ENCODE results near the gene KIAA1549. TPM values are rescaled to one million over a fixed set of nuclear protein-coding genes. Genes with fewer than 3 reads are reported as not detected.
A peak's percentile ranks its signal among the peaks of the same experiment; 100 is the strongest.

Gene KIAA1549
- total and polyA plus RNA-seq, 5 experiments from 2014 or later = 0.39 to 0.47 TPM; not detected in 3

- DNase-seq (no peak), ATAC-seq (no peak)
- H3K36me3 Mint-ChIP-seq = no peaks in the 10 kb centered on the region
- peaks cover 0 to 10% (median 5%) of the 10 kb centered on the region in 5 donors for H3K27me3 Mint-ChIP-seq
- no peak overlapping the region for H3K27ac Mint-ChIP-seq
- POLR2A ChIA-PET = no interaction called here
- no peak overlapping the region for H3K4me3 Mint-ChIP-seq
- H3K9me3 Mint-ChIP-seq = no peaks in the 10 kb centered on the region
- H3K4me1 Mint-ChIP-seq = peaks cover 0 to 2% (median 0%) of the 10 kb centered on the region in 4 donors
Observed at GRCh38 chr7:138970446-138970845, 10.7 kb downstream of the KIAA1549 start.

- Mint-ChIP-seq H3K9me3 (no peaks in the 10 kb centered on the region), H3K27me3 (peaks cover 0 to 9% (median 1%) of the 10 kb centered on the region in 5 donors), H3K4me3 (no peak overlapping the region), H3K27ac (no peak overlapping the region), H3K4me1 (peaks cover 0 to 5% (median 2%) of the 10 kb centered on the region in 4 donors), H3K36me3 (no peaks in the 10 kb centered on the region)
- ATAC-seq (no peak), DNase-seq (no peak)
- POLR2A ChIA-PET = no interaction called here
Observed at GRCh38 chr7:138967159-138967558, 14.0 kb downstream of the KIAA1549 start.

- H3K36me3 Mint-ChIP-seq = peaks cover 0 to 1% (median 0%) of the 10 kb centered on the region in 3 donors
- peaks cover 0 to 4% (median 1%) of the 10 kb centered on the region in 5 donors for H3K27me3 Mint-ChIP-seq
- no peak overlapping the region for H3K4me3 Mint-ChIP-seq
- peaks cover 0 to 4% (median 1%) of the 10 kb centered on the region in 4 donors for H3K4me1 Mint-ChIP-seq
- H3K27ac Mint-ChIP-seq = peak overlapping the region in 2 of 10 donors; percentile 29 to 70
- POLR2A ChIA-PET = no interaction called here
- DNase-seq (no peak), ATAC-seq (no peak)
- no peaks in the 10 kb centered on the region for H3K9me3 Mint-ChIP-seq
Observed at GRCh38 chr7:138964624-138965436, 16.4 kb downstream of the KIAA1549 start.

- no peak overlapping the region for H3K27ac Mint-ChIP-seq
- DNase-seq (no peak), ATAC-seq (no peak)
- no peak overlapping the region for H3K4me3 Mint-ChIP-seq
- POLR2A ChIA-PET = no interaction called here
- H3K36me3 Mint-ChIP-seq = peaks cover 0 to 1% (median 0%) of the 10 kb centered on the region in 3 donors
- H3K4me1 Mint-ChIP-seq = peaks cover 0 to 4% (median 1%) of the 10 kb centered on the region in 4 donors
- no peaks in the 10 kb centered on the region for H3K9me3 Mint-ChIP-seq
- H3K27me3 Mint-ChIP-seq = peaks cover 0 to 4% (median 1%) of the 10 kb centered on the region in 5 donors
Observed at GRCh38 chr7:138963675-138964074, 17.5 kb downstream of the KIAA1549 start.

- peaks cover 0 to 4% (median 1%) of the 10 kb centered on the region in 5 donors for H3K27me3 Mint-ChIP-seq
- no peak overlapping the region for H3K27ac Mint-ChIP-seq
- H3K4me1 Mint-ChIP-seq = peaks cover 0 to 4% (median 1%) of the 10 kb centered on the region in 4 donors
- H3K9me3 Mint-ChIP-seq = no peaks in the 10 kb centered on the region
- ATAC-seq (no peak), DNase-seq (no peak)
- POLR2A ChIA-PET = no interaction called here
- no peak overlapping the region for H3K4me3 Mint-ChIP-seq
- peaks cover 0 to 1% (median 0%) of the 10 kb centered on the region in 3 donors for H3K36me3 Mint-ChIP-seq
Observed at GRCh38 chr7:138962561-138963270, 18.5 kb downstream of the KIAA1549 start.

GRCh38 chr7:138961159-138961558, 20.0 kb downstream of the KIAA1549 start:
- no peak overlapping the region for H3K4me3 Mint-ChIP-seq
- no peak for ATAC-seq
- POLR2A ChIA-PET = no interaction called here
- H3K9me3 Mint-ChIP-seq = peaks cover 0 to 6% (median 0%) of the 10 kb centered on the region in 9 donors
- peaks cover 0 to 4% (median 1%) of the 10 kb centered on the region in 5 donors for H3K27me3 Mint-ChIP-seq
- H3K27ac Mint-ChIP-seq = no peak overlapping the region
- H3K4me1 Mint-ChIP-seq = peaks cover 0 to 4% (median 1%) of the 10 kb centered on the region in 4 donors
- no peak for DNase-seq
- H3K36me3 Mint-ChIP-seq = peaks cover 0 to 5% (median 0%) of the 10 kb centered on the region in 3 donors

GRCh38 chr7:138958391-138958956, 22.7 kb downstream of the KIAA1549 start:
- DNase-seq (no peak), ATAC-seq (no peak)
- Mint-ChIP-seq H3K27ac (no peak overlapping the region), H3K4me1 (peaks cover 0 to 3% (median under 1%) of the 10 kb centered on the region in 4 donors), H3K9me3 (peaks cover 0 to 6% (median 0%) of the 10 kb centered on the region in 9 donors), H3K27me3 (peaks cover 0 to 4% (median 0%) of the 10 kb centered on the region in 5 donors), H3K36me3 (peaks cover 0 to 5% (median 0%) of the 10 kb centered on the region in 3 donors), H3K4me3 (no peak overlapping the region)
- POLR2A ChIA-PET = no interaction called here

- H3K27me3 Mint-ChIP-seq = peaks cover 0 to 2% (median 0%) of the 10 kb centered on the region in 5 donors
- peaks cover 0 to 5% (median 0%) of the 10 kb centered on the region in 3 donors for H3K36me3 Mint-ChIP-seq
- H3K4me1 Mint-ChIP-seq = peaks cover 0 to under 1% (median 0%) of the 10 kb centered on the region in 4 donors
- ATAC-seq (no peak), DNase-seq (no peak)
- peaks cover 0 to 6% (median 0%) of the 10 kb centered on the region in 9 donors for H3K9me3 Mint-ChIP-seq
- H3K4me3 Mint-ChIP-seq = no peak overlapping the region
- H3K27ac Mint-ChIP-seq = no peak overlapping the region
- POLR2A ChIA-PET = no interaction called here
Observed at GRCh38 chr7:138957753-138958390, 23.3 kb downstream of the KIAA1549 start.

GRCh38 chr7:138957217-138957616, 24.0 kb downstream of the KIAA1549 start:
- Mint-ChIP-seq H3K36me3 (peaks cover 0 to 5% (median 0%) of the 10 kb centered on the region in 3 donors), H3K4me1 (no peaks in the 10 kb centered on the region), H3K27me3 (peaks cover 0 to 1% (median 0%) of the 10 kb centered on the region in 5 donors), H3K4me3 (no peak overlapping the region), H3K27ac (no peak overlapping the region), H3K9me3 (peaks cover 0 to 6% (median 0%) of the 10 kb centered on the region in 9 donors)
- POLR2A ChIA-PET = no interaction called here
- no peak for DNase-seq
- no peak for ATAC-seq

GRCh38 chr7:138954545-138955475, 26.4 kb downstream of the KIAA1549 start:
- no peak overlapping the region for H3K27ac Mint-ChIP-seq
- DNase-seq (no peak), ATAC-seq (no peak)
- H3K4me1 Mint-ChIP-seq = no peaks in the 10 kb centered on the region
- no peak overlapping the region for H3K4me3 Mint-ChIP-seq
- H3K27me3 Mint-ChIP-seq = peaks cover 0 to 11% (median 0%) of the 10 kb centered on the region in 5 donors
- H3K9me3 Mint-ChIP-seq = peaks cover 0 to 6% (median 0%) of the 10 kb centered on the region in 9 donors
- H3K36me3 Mint-ChIP-seq = peaks cover 0 to 3% (median 0%) of the 10 kb centered on the region in 3 donors
- POLR2A ChIA-PET = no interaction called here

- POLR2A ChIA-PET = no interaction called here
- Mint-ChIP-seq H3K4me3 (no peak overlapping the region), H3K4me1 (no peaks in the 10 kb centered on the region)
Observed at GRCh38 chr7:138952791-138953190, 28.4 kb downstream of the KIAA1549 start.

More at GRCh38 chr7:138952791-138953190, 28.4 kb downstream of the KIAA1549 start:
- Mint-ChIP-seq H3K36me3 (peaks cover 0 to 3% (median 0%) of the 10 kb centered on the region in 3 donors), H3K27ac (no peak overlapping the region), H3K9me3 (peaks cover 0 to 6% (median 0%) of the 10 kb centered on the region in 9 donors), H3K27me3 (peaks cover 0 to 11% (median 0%) of the 10 kb centered on the region in 5 donors)
- DNase-seq (no peak), ATAC-seq (no peak)
